IMR-90 (cell line): ENCODE results near the gene C9orf43. TPM values are rescaled to one million over a fixed set of nuclear protein-coding genes. Genes with fewer than 3 reads are reported as not detected.

ENCODE experiments used
- ATAC-seq: fragments of 200-7000 bp; cut with Tn5 transposase; 2 replicates; pipeline ENCODE4 v1.9.1; 2020; ENCODE audit warnings: low read depth, mild to moderate bottlenecking, moderate library complexity
- BruUV-seq: library from RNA; stranded (reverse); fragments of 400-500 nt; replicated peaks from 2 replicates; lab custom pipeline; 2021; lab: Mats Ljungman, UMichigan
- CTCF ChIA-PET: fragments of 300-600 bp; formaldehyde crosslinking; extraction: SDS; loops from one replicate; lab custom pipeline; 2021; ENCODE audit warnings: antibody characterized with exemption; lab: Yijun Ruan, JAX
- POLR2A ChIA-PET: fragments of 300-600 bp; sonication (Branson Sonifier 250); formaldehyde crosslinking; loops from one replicate; lab custom pipeline; 2022; ENCODE audit warnings: antibody characterized with exemption; ENCODE audit not compliant: unreplicated experiment; lab: Charles Lee
- DNase-seq: peaks from one replicate; pipeline ENCODE4 v3.0.0; 2013
- H2AFZ ChIP-seq: replicated peaks from 2 replicates; pipeline ENCODE3; 2013; ENCODE audit warnings: low read length, mild to moderate bottlenecking; ENCODE audit not compliant: poor library complexity
- H2AK5ac ChIP-seq: 2 replicates; pipeline ENCODE4 v1.6.1; 2013; ENCODE audit warnings: low read depth, low read length, inconsistent platforms
- H2AK9ac ChIP-seq: replicated peaks from 2 replicates; pipeline ENCODE3; 2013; ENCODE audit warnings: mild to moderate bottlenecking, low read depth, low read length, moderate library complexity; ENCODE audit not compliant: poor library complexity
- H2BK120ac ChIP-seq: 2 replicates; pipeline ENCODE4 v1.6.1; 2013; ENCODE audit warnings: low read depth, low read length, inconsistent platforms
- H2BK15ac ChIP-seq: 3 replicates; pipeline ENCODE4 v1.6.1; 2013; ENCODE audit warnings: low read depth, low read length, inconsistent platforms
- H2BK20ac ChIP-seq: 2 replicates; pipeline ENCODE4 v1.6.1; 2013; ENCODE audit warnings: low read depth, mild to moderate bottlenecking, inconsistent platforms, low read length, moderate library complexity
- H2BK5ac ChIP-seq: 2 replicates; pipeline ENCODE4 v1.6.1; 2013; ENCODE audit warnings: mild to moderate bottlenecking, low read depth, low read length, inconsistent platforms; ENCODE audit not compliant: poor library complexity, severe bottlenecking
- H3K14ac ChIP-seq: replicated peaks from 2 replicates; pipeline ENCODE4 v1.6.1; 2013; ENCODE audit warnings: low read depth, low read length, inconsistent platforms
- H3K18ac ChIP-seq: 2 replicates; pipeline ENCODE4 v1.6.1; 2013; ENCODE audit warnings: low read depth, low read length, control low read depth
- H3K23ac ChIP-seq: 2 replicates; pipeline ENCODE4 v1.6.1; 2013; ENCODE audit warnings: low read depth, low read length, inconsistent platforms
- H3K27ac ChIP-seq: 2 replicates; pipeline ENCODE4 v1.5.1; 2013; ENCODE audit warnings: mild to moderate bottlenecking, control low read depth, low read length; ENCODE audit not compliant: insufficient read depth
- H3K27me3 ChIP-seq: 2 replicates; pipeline ENCODE4 v1.6.1; 2013; ENCODE audit warnings: low read length; ENCODE audit not compliant: control insufficient read depth, insufficient read depth
- H3K36me3 ChIP-seq: 2 replicates; pipeline ENCODE4 v1.6.1; 2013; ENCODE audit warnings: low read length, mixed read lengths; ENCODE audit not compliant: control insufficient read depth, insufficient read depth
- H3K4ac ChIP-seq: 2 replicates; pipeline ENCODE4 v1.6.1; 2013; ENCODE audit warnings: low read depth, low read length, inconsistent platforms
- H3K4me1 ChIP-seq: 2 replicates; pipeline ENCODE4 v1.6.1; 2013; ENCODE audit warnings: low read length, mixed read lengths; ENCODE audit not compliant: control insufficient read depth, insufficient read depth
- H3K4me2 ChIP-seq: 2 replicates; pipeline ENCODE4 v1.6.1; 2013; ENCODE audit warnings: low read depth, mild to moderate bottlenecking, control low read depth, low read length, moderate library complexity
- H3K4me3 ChIP-seq: 2 replicates; pipeline ENCODE4 v1.5.1; 2013; ENCODE audit warnings: low read depth, mild to moderate bottlenecking, control low read depth, low read length, moderate library complexity; ENCODE audit not compliant: insufficient read depth
- H3K56ac ChIP-seq: 2 replicates; pipeline ENCODE4 v1.6.1; 2013; ENCODE audit warnings: low read length, inconsistent platforms; ENCODE audit not compliant: insufficient read depth; ENCODE audit errors: extremely low read depth
- H3K79me1 ChIP-seq, 2 experiments: 2 replicates each; pipeline ENCODE4 v1.6.1; 2013; ENCODE audit warnings: low read length in 2 of 2, inconsistent platforms in 1 of 2, low read depth in 1 of 2
- H3K9ac ChIP-seq: 2 replicates; pipeline ENCODE4 v1.6.1; 2013; ENCODE audit warnings: low read depth, low read length, control low read depth
- H3K9me1 ChIP-seq: 2 replicates; pipeline ENCODE4 v1.6.1; 2013; ENCODE audit warnings: low read length, inconsistent platforms; ENCODE audit not compliant: insufficient read depth
- H3K9me3 ChIP-seq: 2 replicates; pipeline ENCODE4 v1.6.1; 2013; ENCODE audit warnings: low read length; ENCODE audit not compliant: control insufficient read depth, insufficient read depth
- H4K20me1 ChIP-seq: 2 replicates; pipeline ENCODE4 v1.6.1; 2013; ENCODE audit warnings: low read length, inconsistent platforms; ENCODE audit not compliant: insufficient read depth
- H4K5ac ChIP-seq: 2 replicates; pipeline ENCODE4 v1.6.1; 2013; ENCODE audit warnings: mild to moderate bottlenecking, low read depth, low read length, control low read depth
- H4K8ac ChIP-seq, 2 experiments: 2 replicates each; pipeline ENCODE4 v1.6.1; 2013; ENCODE audit warnings: low read depth in 2 of 2, low read length in 2 of 2, control low read depth in 1 of 2, inconsistent platforms in 1 of 2
- H4K91ac ChIP-seq: 2 replicates; pipeline ENCODE4 v1.6.1; 2013; ENCODE audit warnings: low read depth, low read length, inconsistent platforms; ENCODE audit not compliant: insufficient read depth
- MAFK ChIP-seq: IDR thresholded peaks from 2 replicates; pipeline ENCODE4 v1.6.1; 2012; ENCODE audit warnings: low read depth, low read length, improper control_type of control experiment
- WGBS, 2 experiments: methylation state at CpG; one replicate each; pipeline versions ENCODE4 v1.1.5 to v1.1.7; 2013; ENCODE audit warnings: missing lambda C conversion rate in 2 of 2; ENCODE audit not compliant: insufficient read length in 1 of 2; ENCODE audit errors: extremely low coverage in 2 of 2; 5-methylcytosine and 5-hydroxymethylcytosine counted together
- dilution Hi-C: fragments of 300-500 bp; cut with HindIII; formaldehyde crosslinking; loops from one replicate; pipeline ENCODE4 v1.14.3; 2018; ENCODE audit warnings: low sequenced_read_pairs; ENCODE audit not compliant: unreplicated experiment
- in situ Hi-C: fragments of 300-500 bp; cut with MboI; formaldehyde crosslinking; loops from 3 replicates; pipeline ENCODE4 v1.14.3; 2019; ENCODE audit warnings: low sequenced_read_pairs, inconsistent platforms, mixed read lengths
- intact Hi-C: fragments of 100-400 bp; cut with micrococcal nuclease; formaldehyde crosslinking; loops from 2 replicates; pipeline ENCODE4 v1.10.0; 2022
- polyA plus RNA-seq, 3 experiments: library from polyadenylated mRNA; depleted of rRNA; stranded (reverse); fragments of >200 nt; gene quantifications; 2 replicates each; pipeline ENCODE4 v1.2.3, GENCODE V29; 2012; ENCODE audit warnings: low replicate concordance in 1 of 3
- total RNA-seq: library from RNA; depleted of rRNA; stranded (reverse); fragments of >200 nt; gene quantifications from 2 replicates; pipeline ENCODE4 v1.2.3, GENCODE V29; 2012

The C9orf43 gene
- total and polyA plus RNA-seq, 2 of the 4 experiments (the other 2 are of a cell fraction): 0.36 to 0.46 TPM

DNA sequence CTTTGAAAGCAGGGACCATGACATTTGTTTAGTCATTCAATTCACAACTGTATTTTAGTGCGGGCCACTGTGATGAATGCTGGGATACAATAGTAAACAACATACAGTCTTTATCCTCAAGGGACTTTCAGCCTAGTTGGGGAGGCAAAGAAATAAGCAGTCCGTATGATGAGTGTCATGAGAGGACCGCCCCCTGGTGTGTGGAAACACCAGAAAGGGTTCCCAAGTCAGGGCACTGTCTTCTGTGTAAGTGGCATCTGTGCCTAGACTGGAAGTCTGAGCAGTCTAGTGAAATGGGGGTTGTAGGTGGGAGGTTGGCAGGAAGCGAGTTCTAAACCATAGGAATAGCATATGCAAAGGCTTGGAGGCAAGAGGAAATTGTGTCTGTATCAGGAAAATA lies 6.8 kb downstream of the C9orf43 start:
- ATAC-seq (no peak), DNase-seq (no peak)
- Histone ChIP-seq H3K9ac (no peak overlapping the region), H3K36me3 (no peaks in the 10 kb centered on the region), H3K14ac (no peak overlapping the region), H3K4me1 (no peaks in the 10 kb centered on the region), H3K9me1 (no peaks in the 10 kb centered on the region), H3K9me3 (no peaks in the 10 kb centered on the region), H4K8ac (no peak overlapping the region), H2BK120ac (no peak overlapping the region), H2BK15ac (no peak overlapping the region), H2BK5ac (no peak overlapping the region), H3K4ac (no peak overlapping the region), H2AFZ (no peak overlapping the region), H2AK9ac (no peak overlapping the region), H4K91ac (no peak overlapping the region), H2AK5ac (no peak overlapping the region), H3K56ac (no peak overlapping the region), H3K23ac (no peak overlapping the region), H3K27me3 (peaks cover 22% of the 10 kb centered on the region), H2BK20ac (no peak overlapping the region), H3K27ac (no peak overlapping the region), H4K5ac (no peak overlapping the region), H3K18ac (no peak overlapping the region), H4K20me1 (no peaks in the 10 kb centered on the region), H3K4me3 (no peak overlapping the region), H3K4me2 (no peak overlapping the region), H3K79me1 (no peaks in the 10 kb centered on the region)
- POLR2A ChIA-PET: no interaction called here
- no peak for TF ChIP-seq MAFK
- no TSS peak for BruUV-seq
- 75% methylated on average over 1 of the region's 4 CpGs; no CpG with 5 or more reads in 1 of the 2 experiments for WGBS, 2 experiments
- dilution Hi-C loops: no loop called here
- in situ Hi-C loops: no loop called here
- CTCF ChIA-PET: no interaction called here
- intact Hi-C loops: no loop called here
